Measurements from ENCODE around the gene TFB2M. TPM values are rescaled to one million over a fixed set of nuclear protein-coding genes. Genes with fewer than 3 reads are reported as not detected.
A peak's percentile ranks its signal among the peaks of the same experiment; 100 is the strongest.

TFB2M gene
- total and polyA plus RNA-seq, 2 of the 13 experiments (the other 11 are each of a cell fraction or from before 2014, with no cell fraction given), result 15.7 to 31.4 TPM

DNA sequence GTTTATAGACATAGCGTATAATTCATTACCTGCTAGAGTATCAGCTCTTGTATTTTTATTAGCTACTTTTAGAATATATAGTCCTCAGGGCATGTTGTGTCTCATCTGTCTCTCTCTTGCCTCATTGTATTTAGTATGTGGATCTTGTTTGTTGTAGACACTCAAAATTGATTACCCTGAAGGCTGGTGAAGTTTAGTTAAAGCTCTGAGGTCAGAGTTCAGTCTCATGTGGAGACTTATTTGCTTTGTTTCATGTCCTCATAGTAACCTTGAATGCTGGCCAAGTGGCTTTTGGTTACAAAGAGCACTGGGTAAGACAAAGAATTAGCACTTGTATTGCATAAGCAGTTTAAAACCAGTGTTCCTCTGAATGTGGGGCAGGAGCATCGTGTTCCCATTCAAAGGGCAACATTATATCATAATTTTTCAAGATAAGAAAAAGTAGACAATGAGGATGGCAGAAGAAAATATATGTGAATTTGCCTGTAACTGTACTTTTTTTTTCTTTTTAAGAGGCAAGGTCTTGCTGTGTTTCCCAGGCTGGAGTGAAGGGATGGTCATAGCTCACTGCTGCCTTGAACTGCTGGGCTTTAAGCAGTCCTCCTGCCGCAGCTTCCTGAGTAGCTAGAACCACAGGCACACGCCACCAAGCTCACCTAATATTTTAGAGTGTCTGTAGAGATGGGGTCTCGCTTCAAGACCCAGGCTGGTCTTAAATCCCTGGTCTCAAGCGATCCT is 17.6 kb upstream of the TFB2M start (continued):
- TF ChIP-seq, protein P1, sequence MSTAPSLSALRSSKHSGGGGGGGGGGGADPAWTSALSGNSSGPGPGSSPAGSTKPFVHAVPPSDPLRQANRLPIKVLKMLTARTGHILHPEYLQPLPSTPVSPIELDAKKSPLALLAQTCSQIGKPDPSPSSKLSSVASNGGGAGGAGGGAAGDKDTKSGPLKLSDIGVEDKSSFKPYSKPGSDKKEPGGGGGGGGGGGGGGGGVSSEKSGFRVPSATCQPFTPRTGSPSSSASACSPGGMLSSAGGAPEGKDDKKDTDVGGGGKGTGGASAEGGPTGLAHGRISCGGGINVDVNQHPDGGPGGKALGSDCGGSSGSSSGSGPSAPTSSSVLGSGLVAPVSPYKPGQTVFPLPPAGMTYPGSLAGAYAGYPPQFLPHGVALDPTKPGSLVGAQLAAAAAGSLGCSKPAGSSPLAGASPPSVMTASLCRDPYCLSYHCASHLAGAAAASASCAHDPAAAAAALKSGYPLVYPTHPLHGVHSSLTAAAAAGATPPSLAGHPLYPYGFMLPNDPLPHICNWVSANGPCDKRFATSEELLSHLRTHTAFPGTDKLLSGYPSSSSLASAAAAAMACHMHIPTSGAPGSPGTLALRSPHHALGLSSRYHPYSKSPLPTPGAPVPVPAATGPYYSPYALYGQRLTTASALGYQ (CRISPR knock-in tag; IDR thresholded peaks at IDR 0.05), result peak; percentile 92
- TF ChIP-seq ZNF878 (CRISPR knock-in tag; IDR thresholded peaks at IDR 0.05) (peak; percentile 49; the same call in 1 of the 2 replicates), JDP2 (CRISPR knock-in tag; IDR thresholded peaks at IDR 0.05; ENCODE audit: borderline replicate concordance) (no peak), HNF4A (CRISPR knock-in tag; IDR thresholded peaks at IDR 0.05) (peak; percentile 99), ZSCAN20 (CRISPR knock-in tag; IDR thresholded peaks at IDR 0.05; ENCODE audit: borderline replicate concordance) (no peak), HMG20B (CRISPR knock-in tag; conservative IDR thresholded peaks at IDR 0.05) (peak; percentile 89; the same call in 1 of the 2 replicates), XBP1 (CRISPR knock-in tag; IDR thresholded peaks at IDR 0.05) (peak; percentile 69; the same call in 1 of the 2 replicates), ZSCAN31 (CRISPR knock-in tag; IDR thresholded peaks at IDR 0.05; ENCODE audit: low read depth) (no peak; the same call in 1 of the 2 replicates), ZNF101 (CRISPR knock-in tag; IDR thresholded peaks at IDR 0.05; ENCODE audit: borderline replicate concordance, low read depth) (no peak), KLF15 (CRISPR knock-in tag; IDR thresholded peaks at IDR 0.05; ENCODE audit: borderline replicate concordance) (no peak), ZNF33A (CRISPR knock-in tag; IDR thresholded peaks at IDR 0.05; ENCODE audit: borderline replicate concordance) (no peak), ZNF274 (CRISPR knock-in tag; IDR thresholded peaks at IDR 0.05) (no peak), ZNF33B (CRISPR knock-in tag; IDR thresholded peaks at IDR 0.05) (no peak), ZNF672 (CRISPR knock-in tag; IDR thresholded peaks at IDR 0.05) (no peak), RARA (CRISPR knock-in tag; IDR thresholded peaks at IDR 0.05) (peak; percentile 96), ZFP90 (CRISPR knock-in tag; IDR thresholded peaks at IDR 0.05; ENCODE audit: borderline replicate concordance) (no peak; the same call in 1 of the 2 replicates), RARG (CRISPR knock-in tag; IDR thresholded peaks at IDR 0.05; ENCODE audit: low read depth) (no peak), TOPORS (CRISPR knock-in tag; IDR thresholded peaks at IDR 0.05) (no peak)
- TF ChIP-seq, protein P2, sequence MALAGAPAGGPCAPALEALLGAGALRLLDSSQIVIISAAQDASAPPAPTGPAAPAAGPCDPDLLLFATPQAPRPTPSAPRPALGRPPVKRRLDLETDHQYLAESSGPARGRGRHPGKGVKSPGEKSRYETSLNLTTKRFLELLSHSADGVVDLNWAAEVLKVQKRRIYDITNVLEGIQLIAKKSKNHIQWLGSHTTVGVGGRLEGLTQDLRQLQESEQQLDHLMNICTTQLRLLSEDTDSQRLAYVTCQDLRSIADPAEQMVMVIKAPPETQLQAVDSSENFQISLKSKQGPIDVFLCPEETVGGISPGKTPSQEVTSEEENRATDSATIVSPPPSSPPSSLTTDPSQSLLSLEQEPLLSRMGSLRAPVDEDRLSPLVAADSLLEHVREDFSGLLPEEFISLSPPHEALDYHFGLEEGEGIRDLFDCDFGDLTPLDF (CRISPR knock-in tag; IDR thresholded peaks at IDR 0.05), result no peak
- TF ChIP-seq, protein P3, sequence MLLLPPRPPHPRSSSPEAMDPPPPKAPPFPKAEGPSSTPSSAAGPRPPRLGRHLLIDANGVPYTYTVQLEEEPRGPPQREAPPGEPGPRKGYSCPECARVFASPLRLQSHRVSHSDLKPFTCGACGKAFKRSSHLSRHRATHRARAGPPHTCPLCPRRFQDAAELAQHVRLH (CRISPR knock-in tag; IDR thresholded peaks at IDR 0.05; ENCODE audit: borderline replicate concordance, low read depth), result no peak
- TF ChIP-seq, protein P4, sequence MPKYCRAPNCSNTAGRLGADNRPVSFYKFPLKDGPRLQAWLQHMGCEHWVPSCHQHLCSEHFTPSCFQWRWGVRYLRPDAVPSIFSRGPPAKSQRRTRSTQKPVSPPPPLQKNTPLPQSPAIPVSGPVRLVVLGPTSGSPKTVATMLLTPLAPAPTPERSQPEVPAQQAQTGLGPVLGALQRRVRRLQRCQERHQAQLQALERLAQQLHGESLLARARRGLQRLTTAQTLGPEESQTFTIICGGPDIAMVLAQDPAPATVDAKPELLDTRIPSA (CRISPR knock-in tag; IDR thresholded peaks at IDR 0.05; ENCODE audit: borderline replicate concordance), result no peak
- TF ChIP-seq, protein P5, sequence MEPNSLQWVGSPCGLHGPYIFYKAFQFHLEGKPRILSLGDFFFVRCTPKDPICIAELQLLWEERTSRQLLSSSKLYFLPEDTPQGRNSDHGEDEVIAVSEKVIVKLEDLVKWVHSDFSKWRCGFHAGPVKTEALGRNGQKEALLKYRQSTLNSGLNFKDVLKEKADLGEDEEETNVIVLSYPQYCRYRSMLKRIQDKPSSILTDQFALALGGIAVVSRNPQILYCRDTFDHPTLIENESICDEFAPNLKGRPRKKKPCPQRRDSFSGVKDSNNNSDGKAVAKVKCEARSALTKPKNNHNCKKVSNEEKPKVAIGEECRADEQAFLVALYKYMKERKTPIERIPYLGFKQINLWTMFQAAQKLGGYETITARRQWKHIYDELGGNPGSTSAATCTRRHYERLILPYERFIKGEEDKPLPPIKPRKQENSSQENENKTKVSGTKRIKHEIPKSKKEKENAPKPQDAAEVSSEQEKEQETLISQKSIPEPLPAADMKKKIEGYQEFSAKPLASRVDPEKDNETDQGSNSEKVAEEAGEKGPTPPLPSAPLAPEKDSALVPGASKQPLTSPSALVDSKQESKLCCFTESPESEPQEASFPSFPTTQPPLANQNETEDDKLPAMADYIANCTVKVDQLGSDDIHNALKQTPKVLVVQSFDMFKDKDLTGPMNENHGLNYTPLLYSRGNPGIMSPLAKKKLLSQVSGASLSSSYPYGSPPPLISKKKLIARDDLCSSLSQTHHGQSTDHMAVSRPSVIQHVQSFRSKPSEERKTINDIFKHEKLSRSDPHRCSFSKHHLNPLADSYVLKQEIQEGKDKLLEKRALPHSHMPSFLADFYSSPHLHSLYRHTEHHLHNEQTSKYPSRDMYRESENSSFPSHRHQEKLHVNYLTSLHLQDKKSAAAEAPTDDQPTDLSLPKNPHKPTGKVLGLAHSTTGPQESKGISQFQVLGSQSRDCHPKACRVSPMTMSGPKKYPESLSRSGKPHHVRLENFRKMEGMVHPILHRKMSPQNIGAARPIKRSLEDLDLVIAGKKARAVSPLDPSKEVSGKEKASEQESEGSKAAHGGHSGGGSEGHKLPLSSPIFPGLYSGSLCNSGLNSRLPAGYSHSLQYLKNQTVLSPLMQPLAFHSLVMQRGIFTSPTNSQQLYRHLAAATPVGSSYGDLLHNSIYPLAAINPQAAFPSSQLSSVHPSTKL (CRISPR knock-in tag; IDR thresholded peaks at IDR 0.05), result peak; percentile 98
